Measurements from ENCODE around the gene SF3B5.

GRCh38 chr6:144122861-144123260 lies 27.5 kb upstream of the SF3B5 start:
- TF ChIP-seq CTCF (conservative IDR thresholded peaks at IDR 0.05 in 1 of 2, IDR thresholded peaks at IDR 0.05 in 1 of 2; ENCODE audit: extremely low read depth in 1 of 2, insufficient read depth in 1 of 2, low read depth in 1 of 2, low read length in 2 of 2) (no peak), EZH2 (IDR thresholded peaks at IDR 0.05; ENCODE audit: borderline replicate concordance, low read length) (no peak)

All from mammary epithelial cell (primary cell).